Fibroblast of the conjunctiva (primary cell): Measurements from ENCODE around the gene CNOT2.
"Not testable (repeated sequence)": the region's sequence is repeated elsewhere in the genome, so short reads cannot be mapped to it uniquely, and the experiment has no call there.

Source experiments
- DNase-seq: peaks from one replicate; pipeline ENCODE4 v3.0.0-alpha.2; 2010; ENCODE audit warnings: low read depth

CNOT2 gene

DNA sequence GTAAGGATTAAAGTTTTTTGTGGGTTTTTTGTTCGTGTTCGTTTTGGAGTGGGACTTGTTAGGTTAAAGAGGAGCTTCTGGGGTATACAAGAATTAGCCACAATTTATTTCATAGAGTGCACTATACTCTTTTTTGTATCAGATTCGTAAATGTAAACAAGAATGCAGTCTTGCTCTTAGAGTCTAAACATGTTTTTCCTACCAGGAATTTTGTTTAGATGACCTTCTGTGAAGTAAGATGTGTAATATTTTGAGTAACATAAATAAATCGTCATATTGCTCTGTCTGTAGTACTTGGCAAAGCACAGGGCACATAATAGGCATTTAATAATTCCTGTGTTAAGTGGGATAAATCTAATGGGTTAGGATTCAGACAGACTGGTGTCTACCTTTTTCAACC is 9.6 kb downstream of the CNOT2 start:
- no peak for DNase-seq

DNA sequence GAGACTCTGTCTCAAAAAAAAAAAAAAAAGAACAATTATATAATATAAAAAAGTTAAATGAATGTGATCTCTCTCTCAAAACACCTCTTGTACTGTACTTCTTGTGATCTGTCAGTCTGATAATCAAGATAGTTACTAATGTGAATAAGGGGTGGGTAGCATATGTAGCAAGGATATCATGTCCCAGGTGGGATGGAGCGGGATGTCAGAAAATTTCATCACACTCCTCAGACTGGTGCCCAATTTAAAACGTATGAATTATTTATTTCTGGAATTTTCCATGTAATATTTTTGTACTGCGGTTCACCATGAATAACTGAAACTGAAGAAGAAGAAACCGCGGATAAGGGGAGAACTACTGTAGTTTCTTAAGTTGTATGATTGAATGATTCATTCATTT is 11.0 kb downstream of the CNOT2 start:
- no peak for DNase-seq

DNA sequence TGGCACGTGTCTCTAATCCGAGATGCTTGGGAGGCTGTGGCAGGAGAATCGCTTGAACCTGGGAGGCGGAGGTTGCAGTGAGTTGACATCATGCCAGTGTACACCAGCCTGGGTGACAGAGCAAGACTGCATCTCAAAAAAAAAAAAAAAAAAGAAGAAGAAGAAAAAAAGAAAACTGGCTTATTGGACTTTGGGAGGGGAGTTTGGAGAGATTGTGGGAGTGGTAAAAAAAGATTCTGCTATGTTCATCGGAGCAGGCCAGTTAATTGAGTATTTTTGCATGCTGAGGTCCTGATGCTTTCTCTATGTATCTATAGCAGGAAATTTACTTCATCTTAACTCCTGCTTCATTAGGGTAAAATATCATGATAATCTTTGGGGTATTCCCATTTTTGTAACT is 11.6 kb downstream of the CNOT2 start:
- DNase-seq: no peak

DNA sequence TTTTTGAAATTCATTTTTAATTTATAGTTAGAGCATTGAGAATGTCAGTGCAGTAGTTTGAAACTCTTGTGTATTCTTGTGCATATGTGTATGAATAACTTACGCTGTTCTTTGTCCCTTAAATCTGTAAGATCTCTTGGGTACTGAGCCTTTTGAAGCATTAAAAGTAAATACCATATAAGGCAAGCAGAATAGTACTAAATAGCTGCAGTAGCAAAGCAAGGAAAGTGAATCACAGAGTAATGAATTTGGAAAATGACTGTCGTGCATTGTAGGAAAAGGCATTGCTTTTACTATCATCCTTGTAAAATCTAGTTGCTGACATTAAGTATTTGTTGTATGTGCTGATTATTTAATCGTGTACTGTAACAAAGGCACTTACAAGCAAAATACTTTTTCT is 12.1 kb downstream of the CNOT2 start:
- no peak for DNase-seq

DNA sequence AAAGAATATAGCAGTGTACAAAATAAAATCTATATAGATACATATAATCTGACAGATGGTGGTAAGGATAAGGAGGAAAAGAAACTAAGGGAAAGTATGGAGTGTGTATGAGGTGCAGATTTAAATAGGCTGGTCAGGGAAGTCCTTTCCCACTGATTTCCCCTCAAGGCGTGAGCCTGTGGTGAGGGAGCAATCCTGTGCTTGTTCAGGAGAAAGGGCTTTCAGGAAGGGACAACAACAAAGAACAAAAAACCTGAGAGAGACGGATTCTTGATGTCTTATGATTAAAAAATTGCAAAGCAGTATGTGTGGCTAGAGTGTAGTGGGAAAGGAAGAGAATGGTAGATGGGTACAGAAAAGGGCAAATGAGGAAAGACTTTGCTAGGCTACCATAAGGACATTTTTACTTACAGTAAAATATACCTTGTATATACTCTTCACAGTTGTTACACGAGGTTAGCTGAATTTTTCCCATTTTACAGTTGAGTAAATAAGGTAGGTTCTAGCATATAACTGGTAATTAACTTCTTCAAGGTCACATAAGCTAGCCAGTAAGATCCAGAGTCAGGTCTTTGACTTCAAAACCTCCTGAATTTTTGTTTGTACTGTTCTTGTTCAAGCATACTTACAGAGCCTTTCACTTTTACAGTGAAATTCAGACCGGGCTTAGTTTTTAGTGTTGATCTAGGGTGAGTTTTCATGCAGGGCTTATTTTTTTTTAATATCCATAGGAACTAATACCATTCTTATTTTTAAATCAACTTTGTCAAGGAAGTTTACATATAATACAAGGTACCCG is 15.6 kb downstream of the CNOT2 start:
- DNase-seq: no peak

DNA sequence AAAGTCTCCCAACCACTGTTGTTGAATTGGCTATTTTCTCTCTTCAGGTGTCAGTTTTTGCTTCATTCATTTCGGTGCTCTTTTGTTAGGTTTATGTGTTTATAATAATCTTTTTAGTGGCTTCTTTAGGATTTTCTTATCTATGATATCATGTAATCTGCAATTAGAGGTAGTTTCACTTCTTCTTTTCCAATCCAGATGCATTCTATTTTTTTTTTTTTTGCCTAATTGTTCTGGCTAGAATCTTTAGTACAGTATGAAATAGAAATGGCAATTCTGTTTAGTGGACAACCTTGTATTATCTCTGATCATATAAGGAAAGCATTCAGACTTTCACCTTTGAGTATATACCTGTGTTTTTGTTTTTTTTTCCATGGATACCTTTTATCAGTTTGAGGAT is 17.4 kb downstream of the CNOT2 start:
- DNase-seq: no peak

DNA sequence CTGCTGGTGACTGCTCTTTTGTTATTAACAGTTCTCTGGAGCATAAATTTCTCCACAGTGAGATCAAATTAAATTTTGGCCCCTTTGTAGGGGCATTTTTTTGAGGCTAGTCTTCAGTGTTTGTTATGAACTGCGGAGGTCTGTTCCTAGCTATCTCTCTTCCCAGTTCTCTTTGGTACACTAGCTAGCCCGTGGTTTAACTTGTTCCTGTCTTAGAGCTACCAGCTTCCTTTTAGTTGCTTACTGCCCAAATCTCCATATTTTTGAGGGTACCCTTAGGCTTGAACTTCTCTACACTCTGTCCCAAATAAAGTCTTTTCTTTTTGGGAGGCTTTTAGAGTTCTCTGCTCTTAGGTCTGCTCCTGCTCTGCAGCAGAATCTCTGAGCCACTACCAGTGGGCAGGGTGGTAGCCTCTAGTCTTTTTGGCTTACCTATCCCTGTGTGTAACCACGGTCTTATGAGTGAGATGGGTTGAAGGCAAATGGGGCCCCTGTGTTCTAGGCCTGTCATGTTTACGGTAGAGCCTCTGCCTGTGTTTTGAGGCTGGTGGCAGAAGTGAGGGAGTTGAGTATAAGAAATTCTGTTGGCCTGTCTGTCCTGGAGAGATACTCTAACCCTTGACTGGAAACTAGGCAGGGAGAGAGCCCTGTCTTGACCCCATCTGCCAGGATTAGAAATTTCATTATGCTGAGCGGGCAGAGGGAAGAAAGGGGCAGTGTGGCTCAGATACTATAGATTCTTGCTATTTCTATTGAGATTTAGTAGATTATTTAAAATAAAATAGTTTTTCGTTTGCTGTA is 21.0 kb downstream of the CNOT2 start:
- no peak for DNase-seq

DNA sequence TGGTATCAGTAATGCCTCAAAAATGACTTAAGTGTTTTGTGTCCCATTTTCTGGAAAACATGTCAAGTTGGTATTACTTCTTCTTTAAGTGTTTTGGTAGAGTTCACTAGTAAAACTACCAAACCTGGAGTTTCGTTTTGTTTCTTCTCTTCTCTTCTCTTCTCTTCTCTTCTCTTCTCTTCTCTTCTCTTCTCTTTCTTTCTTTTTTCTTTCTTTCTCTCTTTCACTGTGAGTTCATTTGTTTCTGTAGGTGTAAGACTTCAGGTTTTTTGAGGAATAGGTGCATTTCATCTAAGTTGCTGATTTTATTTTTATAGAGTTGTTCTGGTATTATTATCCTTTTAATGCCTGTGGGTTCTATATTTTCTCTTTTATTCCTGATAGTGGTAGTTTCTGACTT is 21.9 kb downstream of the CNOT2 start:
- no peak for DNase-seq

DNA sequence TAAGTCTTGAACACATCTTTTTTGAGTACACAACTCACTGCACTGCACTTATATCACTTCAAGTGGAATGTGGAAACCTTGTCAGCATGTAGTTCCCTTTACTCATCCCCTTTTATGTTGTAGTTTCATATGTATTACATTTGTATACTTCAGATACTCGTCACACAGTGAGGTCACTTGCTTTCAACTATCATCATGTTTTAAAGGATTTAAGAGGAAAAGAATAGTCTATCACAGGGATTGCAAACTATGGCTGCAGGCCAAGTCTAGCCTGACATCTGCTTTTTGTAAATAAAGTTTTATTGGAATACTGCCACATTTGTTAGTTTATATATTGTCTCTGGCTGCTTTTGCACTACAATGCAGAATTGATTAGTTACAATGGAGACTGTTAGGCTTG is 24.3 kb downstream of the CNOT2 start:
- DNase-seq: peak; percentile 31

DNA sequence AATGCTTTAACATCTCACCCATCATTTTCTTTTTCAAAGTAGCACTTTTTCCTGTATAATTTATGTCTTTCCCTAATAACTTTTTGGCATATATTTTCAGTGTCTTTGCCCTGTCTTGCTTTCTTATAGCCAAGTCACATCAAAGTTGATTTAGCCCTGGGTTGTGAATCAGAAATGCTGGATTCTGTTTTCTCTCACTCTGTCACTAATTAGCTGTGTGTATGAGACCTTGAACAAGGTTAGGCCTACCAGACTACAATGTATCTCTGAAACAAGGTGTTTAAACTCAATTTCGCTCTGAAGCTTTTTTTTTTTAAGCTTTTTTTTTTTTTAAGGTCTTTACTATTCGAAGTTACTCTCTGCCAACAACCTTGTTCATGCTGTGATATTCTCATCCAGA is 25.7 kb downstream of the CNOT2 start:
- no peak for DNase-seq

DNA sequence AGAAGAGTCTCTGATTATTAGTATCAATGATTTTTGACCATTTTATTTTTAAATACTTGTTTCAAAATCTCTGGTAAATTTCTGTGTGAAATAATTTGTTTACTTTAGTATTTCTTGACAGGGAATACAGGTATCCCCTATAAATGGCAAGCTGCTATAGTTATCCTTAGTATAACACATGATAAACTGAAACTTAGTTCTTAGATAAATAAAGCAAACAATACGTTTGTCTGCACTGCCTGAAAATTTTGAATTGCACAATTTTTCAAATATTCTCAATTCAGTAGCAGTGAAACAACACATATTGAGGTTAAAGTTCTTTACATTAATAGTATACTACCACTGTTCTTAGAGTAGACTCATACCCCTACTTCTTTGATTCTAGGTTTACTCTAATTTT is 26.9 kb downstream of the CNOT2 start:
- DNase-seq: no peak

DNA sequence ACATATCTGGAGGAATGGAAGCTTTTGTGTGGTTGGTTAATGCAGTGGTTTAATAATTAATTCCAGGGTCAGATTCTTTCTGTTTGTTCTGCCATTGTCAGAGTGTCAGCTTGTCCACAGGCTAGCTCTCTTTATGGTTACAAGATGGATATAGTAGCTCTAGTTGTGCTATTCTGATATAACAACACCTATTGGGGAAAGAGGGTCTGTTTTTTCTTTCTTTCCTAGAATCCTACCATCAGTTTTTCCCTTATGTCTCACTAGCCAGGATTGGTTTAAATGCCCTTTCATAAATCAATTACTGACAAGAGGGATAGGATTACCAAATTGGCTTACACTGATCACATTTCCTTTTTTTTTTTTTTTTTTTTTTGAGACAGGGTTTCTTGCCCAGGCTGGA is 27.8 kb downstream of the CNOT2 start:
- DNase-seq: no peak

DNA sequence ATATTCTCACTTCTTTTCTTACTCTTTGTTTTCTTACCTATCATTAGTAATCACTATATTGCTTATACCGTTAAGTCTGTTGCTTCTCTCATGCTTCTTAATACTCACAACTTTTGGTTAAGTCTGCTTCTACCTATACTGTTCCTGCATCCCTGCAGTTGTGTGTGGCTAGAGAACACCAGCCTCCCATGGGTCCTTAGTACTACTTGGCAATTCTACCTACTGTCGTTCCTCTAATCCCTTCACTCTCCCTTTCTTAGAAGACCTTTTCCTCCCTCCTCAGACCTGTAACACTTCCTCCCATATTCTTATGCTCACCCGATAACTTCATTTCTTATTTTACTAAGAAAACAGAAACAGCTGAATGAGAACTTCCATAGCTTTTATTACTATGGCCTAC is 29.3 kb downstream of the CNOT2 start:
- no peak for DNase-seq

DNA sequence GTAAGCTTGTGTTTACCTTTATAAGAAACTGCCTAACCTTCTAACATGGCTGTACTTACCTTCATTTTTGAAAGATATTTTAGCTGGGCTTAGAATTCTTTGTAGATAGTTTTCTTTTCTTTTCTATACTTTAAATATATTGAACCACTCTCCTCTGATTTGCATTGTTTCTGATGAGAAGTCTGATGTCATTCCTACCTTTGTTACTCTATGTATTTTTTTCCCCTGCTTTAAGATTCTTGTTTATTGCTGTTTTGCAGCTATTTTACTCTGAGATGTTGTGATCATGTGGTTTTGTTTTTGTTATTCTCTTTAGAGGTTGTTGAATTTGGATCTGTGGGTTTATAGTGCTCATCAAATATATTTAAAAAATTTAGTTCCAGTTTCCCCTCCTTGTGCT is 31.8 kb downstream of the CNOT2 start:
- DNase-seq: no peak

DNA sequence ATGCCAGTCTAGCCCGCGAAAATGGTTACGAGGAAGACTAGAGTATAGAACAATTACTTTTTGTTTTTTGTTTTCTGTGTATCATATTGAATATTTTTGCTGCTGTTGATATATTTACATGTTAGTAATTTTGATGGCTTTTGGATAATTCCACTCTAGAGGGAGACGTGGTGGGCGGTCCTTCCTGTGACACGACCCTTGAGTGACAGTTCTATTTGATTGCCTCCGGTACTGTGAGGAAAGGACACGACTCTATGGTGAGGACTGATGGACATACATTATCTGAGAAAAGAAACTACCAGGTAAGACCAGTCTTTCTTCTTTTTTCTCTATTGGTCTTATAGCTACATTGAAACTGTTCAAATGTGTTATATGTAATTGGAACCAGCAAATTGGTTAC is 34.7 kb downstream of the CNOT2 start:
- no peak for DNase-seq

DNA sequence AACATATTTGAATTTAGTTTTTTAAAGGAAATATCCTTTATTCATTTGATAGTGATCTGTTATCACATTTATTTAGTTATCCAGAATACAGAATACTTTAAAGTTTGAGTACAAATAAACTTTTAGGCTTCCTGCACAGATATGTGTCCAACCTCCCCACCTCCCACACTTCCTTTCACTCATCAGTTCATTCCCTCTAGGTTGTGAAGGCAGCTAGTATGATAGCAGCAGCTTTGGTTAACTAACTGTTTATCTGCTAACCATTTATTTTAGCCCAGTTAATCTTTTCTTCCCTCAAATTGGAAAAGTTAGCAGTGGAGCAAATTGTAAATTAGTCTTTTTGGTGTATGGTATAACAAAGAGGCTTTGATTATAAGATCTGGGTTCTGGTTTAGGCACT is 35.7 kb downstream of the CNOT2 start:
- no peak for DNase-seq

DNA sequence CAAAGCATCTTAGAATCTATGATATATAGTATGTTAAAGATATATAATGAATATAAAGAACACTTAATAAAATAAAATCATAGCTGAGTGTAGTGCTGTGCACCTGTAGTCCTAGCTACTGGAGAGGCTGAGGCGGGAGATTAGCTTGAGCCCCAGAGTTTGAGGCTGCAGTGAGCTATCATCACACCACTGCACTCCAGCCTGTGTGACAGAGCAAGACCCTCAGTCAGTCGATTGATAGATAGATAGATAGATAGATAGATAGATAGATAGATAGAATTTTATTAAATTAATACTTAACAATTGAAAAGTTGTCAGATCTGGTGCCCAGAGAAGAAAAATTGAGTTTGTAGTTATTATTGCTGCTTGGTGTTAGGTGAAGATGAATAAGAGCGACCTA is 40.0 kb downstream of the CNOT2 start:
- no peak for DNase-seq

DNA sequence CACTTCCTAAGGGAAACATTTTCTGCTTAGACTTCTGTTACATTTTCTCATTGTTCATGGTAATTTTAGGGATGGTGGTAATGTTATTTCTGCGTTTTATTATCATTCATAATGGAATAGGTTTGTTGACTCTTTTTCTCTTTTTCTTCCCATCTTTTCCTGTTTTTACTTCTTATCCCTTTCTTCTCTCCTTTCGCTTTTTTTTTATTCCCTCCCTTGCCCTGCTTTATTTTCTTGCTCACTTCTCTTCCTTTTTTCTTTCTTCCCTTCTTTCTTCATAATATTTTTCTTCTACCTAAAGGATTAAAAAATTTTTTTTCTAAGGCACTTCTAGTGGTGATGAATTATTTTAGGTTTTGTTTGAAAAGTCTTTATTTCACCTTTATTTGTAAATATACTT is 45.6 kb downstream of the CNOT2 start:
- DNase-seq: no peak

DNA sequence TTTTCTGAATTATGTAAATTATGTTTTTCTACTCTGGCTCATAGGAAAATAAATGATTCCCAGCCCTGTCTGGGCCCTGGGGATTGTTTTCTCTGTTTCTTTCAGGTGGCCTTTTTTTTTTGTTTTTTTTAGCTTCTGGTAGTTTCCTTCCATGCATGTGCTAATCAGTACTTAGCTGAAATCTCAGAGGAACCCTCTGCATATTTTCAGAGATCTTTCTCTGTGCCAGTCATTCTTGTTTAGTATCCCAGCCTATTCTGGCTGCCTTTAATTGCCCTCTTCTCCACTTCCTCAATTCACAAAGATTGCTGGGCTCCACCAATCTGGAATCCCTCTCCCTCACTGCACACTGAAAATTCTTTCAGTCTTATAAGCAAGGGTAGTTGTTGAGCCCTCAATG is 46.9 kb downstream of the CNOT2 start:
- no peak for DNase-seq

DNA sequence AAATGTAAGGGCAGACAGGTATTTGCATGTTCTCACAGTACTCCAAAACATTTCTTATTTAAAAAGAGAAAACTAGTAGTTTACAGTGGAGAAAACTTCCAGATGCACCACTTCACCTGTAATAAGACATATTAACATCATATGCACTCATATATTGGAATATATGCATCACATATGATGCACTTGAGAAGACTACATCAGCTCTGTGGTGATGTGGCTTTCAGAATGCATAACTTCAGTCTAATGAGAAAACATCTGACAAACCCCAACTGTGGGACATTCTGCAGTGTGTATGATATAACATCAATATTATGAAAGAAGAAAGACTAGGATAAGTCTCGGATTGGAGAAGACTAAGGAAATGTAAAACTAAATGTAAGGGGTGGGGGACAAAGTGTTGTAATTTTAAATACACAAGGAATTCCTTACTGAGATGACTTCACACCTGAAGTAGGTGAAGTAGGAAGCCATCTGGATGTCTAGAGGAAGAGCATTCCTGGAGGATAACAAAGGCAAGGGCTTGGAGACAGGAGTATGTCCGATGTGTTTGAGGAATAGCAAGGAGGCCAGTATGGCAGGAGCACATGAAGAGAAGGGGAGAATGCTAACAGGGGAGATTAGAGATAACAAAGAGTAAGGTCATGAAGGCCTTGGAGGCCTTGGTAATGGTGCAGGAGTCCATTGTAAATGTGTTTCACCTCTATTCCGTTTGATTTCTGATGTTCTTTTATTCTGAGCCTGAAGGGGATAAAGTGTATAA is 49.0 kb downstream of the CNOT2 start:
- DNase-seq: no peak

DNA sequence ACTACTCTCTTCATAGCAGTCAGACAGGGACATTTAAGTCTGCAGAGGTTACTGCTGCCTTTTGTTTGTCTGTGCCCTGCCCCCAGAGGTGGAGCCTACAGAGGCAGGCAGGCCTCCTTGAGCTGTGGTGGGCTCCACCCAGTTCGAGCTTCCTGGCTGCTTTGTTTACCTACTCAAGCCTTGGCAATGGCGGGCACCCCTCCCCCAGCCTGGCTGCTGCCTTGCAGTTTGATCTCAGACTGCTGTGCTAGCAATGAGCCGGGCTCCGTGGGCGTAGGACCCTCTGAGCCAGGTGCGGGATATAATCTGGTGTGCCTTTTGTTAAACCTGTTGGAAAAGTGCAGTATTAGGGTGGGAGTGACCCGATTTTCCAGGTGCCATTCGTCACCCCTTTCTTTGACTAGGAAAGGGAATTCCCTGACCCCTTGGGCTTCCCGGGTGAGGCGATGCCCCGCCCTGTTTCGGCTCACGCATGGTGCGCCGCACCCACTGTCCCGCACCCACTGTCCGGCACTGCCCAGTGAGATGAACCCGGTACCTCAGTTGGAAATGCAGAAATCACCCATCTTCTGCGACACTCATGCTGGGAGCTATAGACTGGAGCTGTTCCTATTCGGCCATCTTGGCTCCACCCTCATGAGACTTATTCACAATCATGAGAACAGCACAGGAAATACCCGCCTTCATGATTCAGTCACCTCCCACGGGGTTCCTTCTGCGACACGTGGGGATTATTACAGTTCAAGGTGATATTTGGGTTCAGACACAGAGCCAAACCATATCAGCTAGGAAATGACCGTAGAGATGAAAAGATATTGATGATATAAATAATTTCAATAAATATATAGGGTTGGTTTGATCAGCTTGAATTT is 61.7 kb downstream of the CNOT2 start:
- not testable (repeated sequence) for DNase-seq

DNA sequence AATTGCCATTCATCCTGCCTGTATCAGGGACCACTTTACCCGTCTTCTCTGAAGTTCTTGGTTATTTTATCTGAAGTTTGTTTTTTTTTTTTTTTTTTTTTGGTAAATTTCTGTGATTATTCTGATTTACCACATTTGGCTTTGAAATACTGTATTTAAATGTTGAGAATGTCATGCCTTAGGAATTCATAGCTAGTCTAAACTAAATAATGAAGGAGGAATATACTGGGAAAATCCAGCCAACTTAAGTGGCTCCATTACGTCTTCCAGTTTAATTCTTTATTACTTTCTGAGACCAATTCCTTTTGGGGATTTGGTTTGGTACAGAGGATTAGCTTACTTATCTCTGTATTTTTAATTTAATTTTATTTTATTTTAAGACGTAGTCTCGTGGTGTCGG is 62.6 kb downstream of the CNOT2 start:
- no peak for DNase-seq
